K562 (cell line): Measurements from ENCODE around the gene BRSK1. TPM values are rescaled to one million over a fixed set of nuclear protein-coding genes. Genes with fewer than 3 reads are reported as not detected.

ENCODE experiments used
- ATAC-seq: fragments of 200-7000 bp; cut with Tn5 transposase; 3 replicates; pipeline ENCODE4 v1.9.1; 2020; ENCODE audit warnings: moderate library complexity
- BruUV-seq: library from RNA; stranded (reverse); fragments of 400-500 nt; replicated peaks from 2 replicates; lab custom pipeline; 2021; lab: Mats Ljungman, UMichigan
- CTCF ChIA-PET: fragments of 300-600 bp; formaldehyde crosslinking; extraction: SDS; loops from one replicate; lab custom pipeline; 2021; ENCODE audit warnings: low intra/inter-chr PET ratio; lab: Yijun Ruan, JAX
- POLR2A ChIA-PET: fragments of 300-600, 350-650 bp; sonication (Branson Sonifier 250); formaldehyde crosslinking; extraction: SDS; loops from one replicate; lab custom pipeline; 2021; ENCODE audit warnings: antibody characterized with exemption, inconsistent platforms; lab: Yijun Ruan, JAX
- DNase-seq, 4 experiments: peaks; one replicate each; pipeline versions ENCODE4 v3.0.0 to v3.0.0-alpha.2; 2011 to 2018; ENCODE audit warnings: low spot score in 3 of 4, mixed read lengths in 3 of 4; ENCODE audit errors: extremely low read depth in 1 of 4
- FAIRE-seq: peaks from 2 replicates; lab custom pipeline; 2011; peaks lifted over from hg19 to GRCh38; lab: Jason Lieb, UNC
- H2AFZ ChIP-seq: 2 replicates; pipeline ENCODE4 v1.6.0; 2011; ENCODE audit warnings: low read depth, low read length, control low read depth, inconsistent platforms
- H3K27ac ChIP-seq: fragments of 200-600 bp; 3 replicates; pipeline ENCODE4 v1.8.0; 2011; ENCODE audit warnings: low read depth, mild to moderate bottlenecking, control low read depth, inconsistent platforms, low read length, moderate library complexity, mixed read lengths; ENCODE audit errors: extremely low read depth
- H3K27me3 ChIP-seq, 2 experiments: fragments of 300-600 bp in 1 of 2; 2 replicates in 1 of 2; 3 replicates in 1 of 2; pipeline versions ENCODE4 v1.6.0 to v1.8.0; 2011; ENCODE audit warnings: inconsistent platforms in 2 of 2, low read length in 2 of 2, mild to moderate bottlenecking in 1 of 2, mixed read lengths in 1 of 2, moderate library complexity in 1 of 2; ENCODE audit not compliant: control insufficient read depth in 2 of 2, insufficient read depth in 2 of 2
- H3K36me3 ChIP-seq: fragments of 300-600 bp; 3 replicates; pipeline ENCODE4 v1.8.0; 2011; ENCODE audit warnings: mild to moderate bottlenecking, low read length, inconsistent platforms; ENCODE audit not compliant: control insufficient read depth, insufficient read depth
- H3K4me1 ChIP-seq, 2 experiments: fragments of 200-600 bp in 1 of 2; replicated peaks in 1 of 2; 2 replicates in 1 of 2; 3 replicates in 1 of 2; pipeline versions ENCODE4 v1.5.1 to v1.8.0; 2011; ENCODE audit warnings: inconsistent platforms in 2 of 2, low read length in 2 of 2, mild to moderate bottlenecking in 1 of 2, mixed read lengths in 1 of 2, moderate library complexity in 1 of 2; ENCODE audit not compliant: control insufficient read depth in 2 of 2, insufficient read depth in 2 of 2
- H3K4me2 ChIP-seq: 2 replicates; pipeline ENCODE4 v1.6.1; 2011; ENCODE audit warnings: low read length, control low read depth, inconsistent platforms, mixed read lengths; ENCODE audit not compliant: insufficient read depth
- H3K4me3 ChIP-seq: fragments of 200-600 bp; sonication (generic), shearing (Covaris generic); 2 replicates; pipeline ENCODE4 v1.5.1; 2016; ENCODE audit warnings: control low read depth, inconsistent platforms
- H3K79me2 ChIP-seq: fragments of 200-600 bp; 3 replicates; pipeline ENCODE4 v1.8.0; 2011; ENCODE audit warnings: low read length, inconsistent platforms; ENCODE audit not compliant: control insufficient read depth, insufficient read depth
- H3K9ac ChIP-seq, 2 experiments: 2 replicates each; pipeline versions ENCODE4 v1.6.0 to v1.6.1; 2011; ENCODE audit warnings: low read depth in 2 of 2, low read length in 2 of 2, control low read depth in 1 of 2, inconsistent platforms in 1 of 2, mild to moderate bottlenecking in 1 of 2, mixed read lengths in 1 of 2; ENCODE audit not compliant: insufficient read depth in 1 of 2
- H3K9me1 ChIP-seq: one replicate; pipeline ENCODE4 v1.6.0; 2011; ENCODE audit warnings: inconsistent platforms, mild to moderate bottlenecking, low read length, moderate library complexity; ENCODE audit not compliant: control insufficient read depth, insufficient read depth
- H3K9me3 ChIP-seq: replicated peaks from 2 replicates; pipeline ENCODE4 v1.5.1; 2011; ENCODE audit warnings: low read depth, low read length, inconsistent platforms; ENCODE audit not compliant: control insufficient read depth, insufficient read depth
- H4K20me1 ChIP-seq: replicated peaks from 2 replicates; pipeline ENCODE4 v1.6.1; 2011; ENCODE audit warnings: low read length, inconsistent platforms, mixed read lengths; ENCODE audit not compliant: control insufficient read depth, insufficient read depth
- BMI1 ChIP-seq: fragments of 150-350 bp; IDR thresholded peaks from 2 replicates; pipeline ENCODE4 v1.6.1; 2014; ENCODE audit warnings: low read length
- CBFA2T3 ChIP-seq: fragments of 450-650 bp; IDR thresholded peaks from 2 replicates; pipeline ENCODE4 v1.6.1; 2017
- FOXJ2 ChIP-seq: fragments of 200-800 bp; sonication (Bioruptor generic); IDR thresholded peaks from 2 replicates; pipeline ENCODE4 v1.6.1; 2016; ENCODE audit warnings: missing genetic modification characterization, missing compliant biosample characterization
- KAT7 ChIP-seq: sonication (generic); formaldehyde crosslinking; IDR thresholded peaks from 2 replicates; pipeline ENCODE4 v1.8.0; 2022; ENCODE audit warnings: missing genetic modification reagents, mild to moderate bottlenecking, borderline replicate concordance
- NFIC ChIP-seq: fragments of 450-650 bp; IDR thresholded peaks from 2 replicates; pipeline ENCODE4 v1.6.1; 2017; ENCODE audit warnings: mild to moderate bottlenecking, inconsistent platforms
- NR2F6 ChIP-seq: fragments of 450-650 bp; formaldehyde crosslinking; IDR thresholded peaks from 2 replicates; pipeline ENCODE4 v1.4.0; 2020; ENCODE audit warnings: mild to moderate bottlenecking
- PCBP1 ChIP-seq: fragments of 200-400 bp; formaldehyde crosslinking; IDR thresholded peaks from 2 replicates; pipeline ENCODE4 v1.6.1; 2018; ENCODE audit warnings: mild to moderate bottlenecking, low read depth, low read length; ENCODE audit not compliant: poor library complexity, severe bottlenecking
- POLR2AphosphoS5 ChIP-seq: IDR thresholded peaks from 2 replicates; pipeline ENCODE4 v1.6.1; 2011; ENCODE audit warnings: mild to moderate bottlenecking, low read depth, low read length, moderate library complexity; ENCODE audit not compliant: control insufficient read depth, insufficient read depth
- RBFOX2 ChIP-seq: fragments of 200-400 bp; formaldehyde crosslinking; IDR thresholded peaks from 2 replicates; pipeline ENCODE4 v1.6.1; 2017; ENCODE audit warnings: low read depth, mild to moderate bottlenecking, low read length, moderate library complexity
- SNIP1 ChIP-seq: fragments of 450-650 bp; IDR thresholded peaks from 2 replicates; pipeline ENCODE4 v1.7.1; 2017; ENCODE audit warnings: low read depth, mild to moderate bottlenecking
- TEAD4 ChIP-seq, 2 experiments: sonication (generic) in 1 of 2; formaldehyde crosslinking in 1 of 2; IDR thresholded peaks; 2 replicates each; pipeline versions ENCODE4 v1.6.1 to v1.8.0; 2012 to 2022; ENCODE audit warnings: borderline replicate concordance in 1 of 2, inconsistent platforms in 1 of 2, low read length in 1 of 2, mild to moderate bottlenecking in 1 of 2, missing genetic modification reagents in 1 of 2
- TRIM25 ChIP-seq: fragments of 450-650 bp; IDR thresholded peaks from 2 replicates; pipeline ENCODE4 v1.7.0; 2016; ENCODE audit warnings: borderline replicate concordance
- U2AF2 ChIP-seq: fragments of 200-400 bp; formaldehyde crosslinking; optimal IDR thresholded peaks from 2 replicates; pipeline ENCODE3; 2017; ENCODE audit warnings: low read depth, mild to moderate bottlenecking, low read length
- ZBTB33 ChIP-seq: sonication (generic); formaldehyde crosslinking; IDR thresholded peaks from 2 replicates; pipeline ENCODE4 v1.8.1; 2023; ENCODE audit warnings: mild to moderate bottlenecking, missing genetic modification reagents
- ZNF316 ChIP-seq: fragments of 450-650 bp; IDR thresholded peaks from 2 replicates; pipeline ENCODE4 v1.6.1; 2016
- ZNF740 ChIP-seq, 3 experiments: fragments of 200-800 bp in 1 of 3; sonication (Bioruptor generic) in 1 of 3; sonication (generic) in 1 of 3; formaldehyde crosslinking in 1 of 3; IDR thresholded peaks; 2 replicates each; pipeline versions ENCODE4 v1.6.1 to v1.8.0; 2016 to 2022; ENCODE audit warnings: mild to moderate bottlenecking in 2 of 3, missing compliant biosample characterization in 2 of 3, missing genetic modification characterization in 2 of 3, missing genetic modification reagents in 1 of 3
- WGBS: fragments of 100-300 bp; shearing (Covaris generic); methylation state at CpG from one replicate; pipeline ENCODE4 v1.1.6; 2016; ENCODE audit warnings: low coverage, mixed read lengths; ENCODE audit not compliant: insufficient coverage; ENCODE audit errors: missing lambda C conversion rate; 5-methylcytosine and 5-hydroxymethylcytosine counted together
- in situ Hi-C: fragments of 300-500 bp; cut with MboI; formaldehyde crosslinking; loops from 4 replicates; pipeline ENCODE4 v1.15.0; 2018; ENCODE audit warnings: inconsistent platforms, mixed read lengths
- intact Hi-C: fragments of 100-400 bp; cut with micrococcal nuclease; formaldehyde crosslinking; loops from 2 replicates; pipeline ENCODE4 v1.14.2; 2022
- polyA plus RNA-seq, 8 experiments: library from polyadenylated mRNA; depleted of rRNA in 4 of 8; stranded (reverse) in 5 of 8; unstranded in 3 of 8; fragments of >200 nt; fragmentation: Nextera tagmentation in 2 of 8; fragmentation: Illumina TruSeq in 1 of 8; extraction: Ambion mirVana in 2 of 8; extraction: Trizol in 1 of 8; gene quantifications; 2 replicates each; pipeline versions ENCODE4 v1.2.1 to v1.2.3, GENCODE V29; 2011 to 2014; ENCODE audit warnings: inconsistent platforms in 1 of 8, missing spikeins in 1 of 8
- total RNA-seq, 7 experiments: library from RNA; depleted of rRNA in 6 of 7; stranded (reverse); fragments of >200 nt in 6 of 7; fragmentation: Illumina TruSeq in 2 of 7; extraction: Trizol in 2 of 7; gene quantifications; 2 replicates each; pipeline versions ENCODE4 v1.2.1 to v1.2.3, GENCODE V29; 2011 to 2021; ENCODE audit warnings: low replicate concordance in 1 of 7

Gene BRSK1
- total and polyA plus RNA-seq, 9 of the 15 experiments (the other 6 are each of a cell fraction or from before 2014, with no cell fraction given), result 1.7 to 9.3 (median 3.8) TPM; not detected in 2

- in situ Hi-C loops, result no loop called here
- no peak overlapping the region for H2AFZ ChIP-seq
- H3K36me3 ChIP-seq, result peaks cover 92% of the 10 kb centered on the region
- no peak overlapping the region for H3K27ac ChIP-seq
- ATAC-seq (no peak), FAIRE-seq (peak; percentile 26), DNase-seq (peak in 2 of 4 experiments; percentile 51 to 53)
- intact Hi-C loops, result no loop called here
- POLR2A ChIA-PET, result interaction anchor here (0.5 to 2.9 kb wide), 7 partner anchors 10 to 160 kb away, joined by 3 to 26 read pairs (median 3); partner anchors contain the start of gene PPP6R1
- peaks cover 3% of the 10 kb centered on the region for H3K9me1 ChIP-seq
- H3K4me3 ChIP-seq, result no peak overlapping the region
- peaks cover 47% of the 10 kb centered on the region for H4K20me1 ChIP-seq
- H3K9ac ChIP-seq, result peak overlapping the region in 1 of 2 experiments; percentile 68; a peak in 2 of 4 replicates
- peaks cover 5 to 35% of the 10 kb centered on the region in 2 experiments; a peak in 4 of 5 replicates for H3K4me1 ChIP-seq
- H3K4me2 ChIP-seq, result no peak overlapping the region
- H3K27me3 ChIP-seq, result no peaks in the 10 kb centered on the region; a peak in 1 of 5 replicates
- CTCF ChIA-PET, result no interaction called here
- 79% methylated on average over 35 of the region's 40 CpGs for WGBS
- H3K79me2 ChIP-seq, result peaks cover 47% of the 10 kb centered on the region
- BruUV-seq, result no TSS peak
- no peaks in the 10 kb centered on the region for H3K9me3 ChIP-seq
- TF ChIP-seq ZNF316, result no peak
- no peak for TF ChIP-seq TEAD4 (IDR thresholded peaks at IDR 0.05; ENCODE audit: low read length)
- TF ChIP-seq TEAD4 (CRISPR knock-in tag; IDR thresholded peaks at IDR 0.05; ENCODE audit: borderline replicate concordance), result no peak
- TF ChIP-seq ZNF740 (CRISPR knock-in tag; IDR thresholded peaks at IDR 0.05), result no peak
- TF ChIP-seq ZNF740 (tag; IDR thresholded peaks at IDR 0.05), result no peak
- TF ChIP-seq PCBP1, result no peak
- peak; percentile 98 for TF ChIP-seq ZBTB33 (CRISPR knock-in tag)
- no peak for TF ChIP-seq KAT7 (CRISPR knock-in tag)
- TF ChIP-seq CBFA2T3, result peak; percentile 42
- no peak for TF ChIP-seq FOXJ2
- no peak for TF ChIP-seq SNIP1
- TF ChIP-seq BMI1, result no peak
- TF ChIP-seq U2AF2, result no peak
- TF ChIP-seq TRIM25, result no peak
- TF ChIP-seq POLR2AphosphoS5, result 0 out of 2 replicates have a peak, but pooled peaks have one; percentile 13
- no peak for TF ChIP-seq NR2F6 (CRISPR knock-in tag)
- TF ChIP-seq RBFOX2, result peak; percentile 33; the same call in 1 of the 2 replicates
- no peak for TF ChIP-seq NFIC
Measured at GRCh38 chr19:55246462-55247451, 37.0 kb upstream of the BRSK1 start.
